Measurements from ENCODE around the gene BPI.

BPI gene

DNA sequence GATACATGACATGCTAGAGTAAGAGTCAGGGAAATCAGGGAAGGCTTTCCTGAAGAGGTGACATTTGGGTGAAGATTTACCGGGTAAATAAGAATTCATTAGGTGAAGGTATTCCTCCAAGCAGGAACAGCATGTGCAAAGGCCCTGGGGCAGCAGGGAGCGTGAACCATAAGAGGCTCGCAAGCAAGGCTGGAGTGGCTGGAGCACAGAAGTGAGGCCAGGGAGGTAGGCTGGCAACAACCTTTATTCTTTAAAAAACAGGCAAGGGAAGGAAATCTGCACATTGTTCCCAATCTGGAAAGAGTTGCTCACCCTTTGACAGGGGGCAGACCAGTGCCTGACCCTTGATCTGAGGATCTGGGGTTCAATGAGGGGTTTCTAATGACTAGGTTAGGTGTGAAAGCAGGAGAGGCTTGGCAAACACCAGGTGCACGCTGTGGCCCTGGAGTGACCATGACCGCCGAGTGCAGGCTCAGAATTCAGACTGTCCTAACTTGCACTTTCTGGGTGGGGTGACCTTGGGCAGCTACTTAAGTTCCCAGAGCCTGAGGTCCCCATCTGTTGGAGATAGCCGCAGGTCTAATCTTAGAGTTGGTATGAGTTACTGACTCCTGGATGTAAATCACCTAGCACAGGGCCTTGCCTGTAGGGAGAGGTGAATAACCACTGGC lies 45.3 kb upstream of the BPI start:
- ATAC-seq (ENCODE audit: low read depth) (peak; percentile 3; the same call in 1 of the 3 replicates), DNase-seq (ENCODE audit: low spot score) (peak; percentile 73)
- H3K36me3 ChIP-seq (ENCODE audit: low read depth) = no peaks in the 10 kb centered on the region
- H3K27me3 ChIP-seq (ENCODE audit: insufficient read depth, poor library complexity, severe bottlenecking) = peaks cover 16% of the 10 kb centered on the region
- no peaks in the 10 kb centered on the region for H3K4me1 ChIP-seq (ENCODE audit: insufficient read depth, poor library complexity, severe bottlenecking)
- no peak overlapping the region for H3K27ac ChIP-seq (ENCODE audit: poor library complexity, severe bottlenecking)
- H3K4me3 ChIP-seq (ENCODE audit: severe bottlenecking) = no peak overlapping the region
- TF ChIP-seq, protein P1, sequence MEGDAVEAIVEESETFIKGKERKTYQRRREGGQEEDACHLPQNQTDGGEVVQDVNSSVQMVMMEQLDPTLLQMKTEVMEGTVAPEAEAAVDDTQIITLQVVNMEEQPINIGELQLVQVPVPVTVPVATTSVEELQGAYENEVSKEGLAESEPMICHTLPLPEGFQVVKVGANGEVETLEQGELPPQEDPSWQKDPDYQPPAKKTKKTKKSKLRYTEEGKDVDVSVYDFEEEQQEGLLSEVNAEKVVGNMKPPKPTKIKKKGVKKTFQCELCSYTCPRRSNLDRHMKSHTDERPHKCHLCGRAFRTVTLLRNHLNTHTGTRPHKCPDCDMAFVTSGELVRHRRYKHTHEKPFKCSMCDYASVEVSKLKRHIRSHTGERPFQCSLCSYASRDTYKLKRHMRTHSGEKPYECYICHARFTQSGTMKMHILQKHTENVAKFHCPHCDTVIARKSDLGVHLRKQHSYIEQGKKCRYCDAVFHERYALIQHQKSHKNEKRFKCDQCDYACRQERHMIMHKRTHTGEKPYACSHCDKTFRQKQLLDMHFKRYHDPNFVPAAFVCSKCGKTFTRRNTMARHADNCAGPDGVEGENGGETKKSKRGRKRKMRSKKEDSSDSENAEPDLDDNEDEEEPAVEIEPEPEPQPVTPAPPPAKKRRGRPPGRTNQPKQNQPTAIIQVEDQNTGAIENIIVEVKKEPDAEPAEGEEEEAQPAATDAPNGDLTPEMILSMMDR (IDR thresholded peaks at IDR 0.05; ENCODE audit: poor library complexity, severe bottlenecking) = no peak
- no peaks in the 10 kb centered on the region for H3K9me3 ChIP-seq (ENCODE audit: severe bottlenecking)

DNA sequence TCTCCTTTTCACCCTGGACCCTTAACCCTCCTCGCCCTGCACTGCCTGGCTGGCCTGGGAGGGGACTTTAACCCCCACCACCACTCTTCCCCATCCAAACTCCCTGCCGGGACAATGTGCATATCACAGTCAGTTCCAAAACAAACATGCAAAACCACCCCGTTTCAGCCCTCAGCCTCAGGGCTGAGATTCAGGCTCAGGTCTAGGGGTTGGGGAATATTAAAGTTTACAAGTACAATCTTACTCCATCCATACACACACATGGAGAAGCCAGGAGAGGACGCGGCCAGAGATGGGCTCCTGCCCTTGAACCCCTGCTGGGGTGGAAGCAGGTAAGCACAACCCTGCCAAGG lies 44.0 kb upstream of the BPI start:
- no peak overlapping the region for H3K27ac ChIP-seq (ENCODE audit: poor library complexity, severe bottlenecking)
- peak; percentile 34 for ATAC-seq (ENCODE audit: low read depth)
- no peaks in the 10 kb centered on the region for H3K4me1 ChIP-seq (ENCODE audit: insufficient read depth, poor library complexity, severe bottlenecking)
- no peaks in the 10 kb centered on the region for H3K9me3 ChIP-seq (ENCODE audit: severe bottlenecking)
- no peaks in the 10 kb centered on the region for H3K36me3 ChIP-seq (ENCODE audit: low read depth)
- DNase-seq (ENCODE audit: low spot score) = no peak
- TF ChIP-seq, protein P1 (IDR thresholded peaks at IDR 0.05; ENCODE audit: poor library complexity, severe bottlenecking) = no peak
- peaks cover 16% of the 10 kb centered on the region for H3K27me3 ChIP-seq (ENCODE audit: insufficient read depth, poor library complexity, severe bottlenecking)
- H3K4me3 ChIP-seq (ENCODE audit: severe bottlenecking) = no peak overlapping the region

DNA sequence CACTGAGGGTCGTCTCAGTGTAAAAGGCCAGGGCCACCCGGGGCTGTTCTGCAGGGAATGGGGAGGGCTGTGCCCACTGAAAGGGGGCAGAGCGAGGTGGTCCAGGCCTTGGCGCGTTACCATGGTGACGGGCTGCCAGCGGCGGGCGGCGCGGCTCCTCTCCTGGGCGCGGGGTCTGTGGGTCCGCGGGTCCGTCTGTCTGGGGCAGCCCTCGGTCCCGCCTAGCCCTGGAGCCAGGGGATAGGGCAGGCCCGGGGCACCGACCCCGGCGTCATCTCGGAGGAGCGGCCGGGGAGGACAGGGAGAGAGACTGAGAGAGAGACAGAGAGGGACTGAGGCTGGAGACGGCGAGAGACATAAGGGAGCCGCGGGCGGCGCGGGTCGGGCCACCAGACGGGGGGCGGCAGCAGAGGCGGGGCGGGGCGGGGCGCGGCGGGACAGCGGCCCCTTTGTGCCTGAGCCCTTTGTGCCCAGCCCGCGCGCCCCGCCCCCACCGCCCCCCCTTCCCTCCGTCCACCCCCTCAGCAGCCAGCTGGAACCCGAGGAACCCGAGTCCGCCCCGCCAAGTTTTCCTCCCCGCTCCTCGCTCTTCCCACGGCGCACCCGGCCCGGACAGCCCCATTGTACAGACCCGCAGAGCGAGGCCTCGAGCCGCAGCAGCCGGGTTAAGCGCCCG lies 43.4 kb upstream of the BPI start, which contains the start of gene KIAA1755:
Gene KIAA1755 (minus strand): TSS at position 358 of the 676 bp plus-strand sequence. CDS start 235 bp downstream, at position 123.
- TF ChIP-seq, protein P1 (IDR thresholded peaks at IDR 0.05; ENCODE audit: poor library complexity, severe bottlenecking) = no peak
- peak; percentile 82 for DNase-seq (ENCODE audit: low spot score)
- peak; percentile 34; the same call in 2 of the 3 replicates for ATAC-seq (ENCODE audit: low read depth)
- H3K27me3 ChIP-seq (ENCODE audit: insufficient read depth, poor library complexity, severe bottlenecking) = peaks cover 16% of the 10 kb centered on the region
- no peak within 1 kb of the TSS for H3K4me3 ChIP-seq (ENCODE audit: severe bottlenecking)
- H3K36me3 ChIP-seq (ENCODE audit: low read depth) = no peaks in the 10 kb centered on the region
- H3K4me1 ChIP-seq (ENCODE audit: insufficient read depth, poor library complexity, severe bottlenecking) = no peaks in the 10 kb centered on the region
- H3K27ac ChIP-seq (ENCODE audit: poor library complexity, severe bottlenecking) = no peak within 1 kb of the TSS
- no peaks in the 10 kb centered on the region for H3K9me3 ChIP-seq (ENCODE audit: severe bottlenecking)

DNA sequence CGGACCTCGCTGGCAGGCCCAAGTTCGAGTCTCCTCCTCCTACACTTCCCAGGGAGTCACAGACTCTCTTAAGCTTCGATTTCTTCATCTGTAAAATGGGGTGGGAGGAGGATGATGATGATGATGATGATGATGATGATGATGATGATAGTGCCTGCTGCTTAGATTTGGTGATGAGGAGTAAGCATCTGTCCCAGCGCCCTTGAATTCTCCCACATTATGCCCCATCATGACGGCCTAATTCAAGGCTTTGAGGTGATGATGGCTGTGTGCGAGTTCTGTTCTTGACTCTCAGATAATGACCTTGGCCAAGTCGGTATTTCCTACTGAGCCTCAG lies 42.9 kb upstream of the BPI start:
- Histone ChIP-seq H3K9me3 (ENCODE audit: severe bottlenecking) (no peaks in the 10 kb centered on the region), H3K27me3 (ENCODE audit: insufficient read depth, poor library complexity, severe bottlenecking) (peaks cover 16% of the 10 kb centered on the region), H3K4me3 (ENCODE audit: severe bottlenecking) (no peak overlapping the region), H3K4me1 (ENCODE audit: insufficient read depth, poor library complexity, severe bottlenecking) (no peaks in the 10 kb centered on the region), H3K36me3 (ENCODE audit: low read depth) (no peaks in the 10 kb centered on the region), H3K27ac (ENCODE audit: poor library complexity, severe bottlenecking) (no peak overlapping the region)
- ATAC-seq (ENCODE audit: low read depth) (no peak), DNase-seq (ENCODE audit: low spot score) (no peak)
- TF ChIP-seq, protein P1 (IDR thresholded peaks at IDR 0.05; ENCODE audit: poor library complexity, severe bottlenecking) = no peak

DNA sequence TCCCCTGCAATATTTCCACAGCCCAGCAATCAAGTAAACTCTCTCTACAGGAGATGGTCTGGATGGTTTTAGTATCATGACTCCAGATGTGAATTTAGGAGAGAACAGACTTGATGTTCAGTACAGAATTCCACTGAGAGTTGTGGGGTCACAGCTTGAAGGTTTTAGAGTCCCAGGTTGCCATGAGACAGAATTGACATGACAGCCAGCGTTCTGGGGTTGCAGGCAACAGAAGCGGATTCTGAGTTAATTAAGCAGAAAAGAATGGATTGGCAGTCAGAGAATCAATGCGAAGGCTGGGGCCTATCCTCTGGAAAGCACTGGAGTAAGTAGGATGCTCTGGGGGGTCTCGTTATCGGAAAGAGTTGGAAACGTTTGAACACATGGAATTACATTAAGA lies 41.0 kb upstream of the BPI start:
- peak; percentile 37 for DNase-seq (ENCODE audit: low spot score)
- Histone ChIP-seq H3K27me3 (ENCODE audit: insufficient read depth, poor library complexity, severe bottlenecking) (peaks cover 16% of the 10 kb centered on the region), H3K9me3 (ENCODE audit: severe bottlenecking) (no peaks in the 10 kb centered on the region), H3K4me1 (ENCODE audit: insufficient read depth, poor library complexity, severe bottlenecking) (no peaks in the 10 kb centered on the region), H3K4me3 (ENCODE audit: severe bottlenecking) (no peak overlapping the region), H3K36me3 (ENCODE audit: low read depth) (no peaks in the 10 kb centered on the region), H3K27ac (ENCODE audit: poor library complexity, severe bottlenecking) (no peak overlapping the region)
- no peak for ATAC-seq (ENCODE audit: low read depth)
- TF ChIP-seq, protein P1 (IDR thresholded peaks at IDR 0.05; ENCODE audit: poor library complexity, severe bottlenecking) = no peak
